Endothelial cell of umbilical vein (primary cell): ENCODE data around the gene SCRN1. TPM values are rescaled to one million over a fixed set of nuclear protein-coding genes. Genes with fewer than 3 reads are reported as not detected.

Source experiments
- BruUV-seq: library from RNA; stranded (reverse); fragments of 400-500 nt; replicated peaks from 2 replicates; lab custom pipeline; 2021; lab: Mats Ljungman, UMichigan
- CTCF ChIA-PET: fragments of 300-600, 350-600 bp; sonication (Branson Sonifier 250); formaldehyde crosslinking; loops from one replicate; lab custom pipeline; 2021; ENCODE audit warnings: antibody characterized with exemption, inconsistent platforms; lab: Charles Lee
- POLR2A ChIA-PET: fragments of 300-600, 350-600 bp; sonication (Branson Sonifier 250); formaldehyde crosslinking; loops from one replicate; lab custom pipeline; 2021; ENCODE audit warnings: antibody characterized with exemption, inconsistent platforms; lab: Charles Lee
- DNase-seq: peaks from one replicate; pipeline ENCODE4 v3.0.0-alpha.2; 2011; ENCODE audit warnings: low read depth, low spot score
- FAIRE-seq: peaks from 2 replicates; lab custom pipeline; 2011; peaks lifted over from hg19 to GRCh38; lab: Jason Lieb, UNC
- H2AFZ ChIP-seq: 2 replicates; pipeline ENCODE4 v1.6.0; 2012; ENCODE audit warnings: low read depth, low read length, control low read depth, inconsistent platforms
- H3K27ac ChIP-seq: 2 replicates; pipeline ENCODE4 v1.5.1; 2011; ENCODE audit warnings: low read depth, mild to moderate bottlenecking, control low read depth, low read length, moderate library complexity; ENCODE audit not compliant: insufficient read depth
- H3K27me3 ChIP-seq, 2 experiments: 2 replicates each; pipeline versions ENCODE4 v1.6.0 to v1.6.1; 2011; ENCODE audit warnings: low read length in 2 of 2, mixed read lengths in 1 of 2; ENCODE audit not compliant: control insufficient read depth in 2 of 2, insufficient read depth in 2 of 2
- H3K36me3 ChIP-seq, 2 experiments: 2 replicates in 1 of 2; 3 replicates in 1 of 2; pipeline ENCODE4 v1.5.1; 2011; ENCODE audit warnings: low read length in 2 of 2, mild to moderate bottlenecking in 1 of 2, moderate library complexity in 1 of 2; ENCODE audit not compliant: control insufficient read depth in 2 of 2, insufficient read depth in 2 of 2; ENCODE audit errors: extremely low read depth in 1 of 2
- H3K4me1 ChIP-seq: 3 replicates; pipeline ENCODE4 v1.5.1; 2011; ENCODE audit warnings: mild to moderate bottlenecking, low read length; ENCODE audit not compliant: control insufficient read depth, insufficient read depth; ENCODE audit errors: extremely low read depth
- H3K4me2 ChIP-seq: 2 replicates; pipeline ENCODE4 v1.6.1; 2011; ENCODE audit warnings: low read length, control low read depth, mixed read lengths; ENCODE audit not compliant: insufficient read depth
- H3K4me3 ChIP-seq, 3 experiments: fragments of 200-600 bp in 1 of 3; sonication (generic), shearing (Covaris generic) in 1 of 3; replicated peaks in 1 of 3; 2 replicates each; pipeline ENCODE4 v1.5.1; 2011 to 2016; ENCODE audit warnings: control low read depth in 3 of 3, low read length in 3 of 3, mild to moderate bottlenecking in 2 of 3, inconsistent platforms in 1 of 3, low read depth in 1 of 3, moderate library complexity in 1 of 3; ENCODE audit not compliant: insufficient read depth in 1 of 3
- H3K79me2 ChIP-seq: 2 replicates; pipeline ENCODE4 v1.6.0; 2012; ENCODE audit warnings: low read length, inconsistent platforms; ENCODE audit not compliant: control insufficient read depth, insufficient read depth
- H3K9ac ChIP-seq: replicated peaks from 2 replicates; pipeline ENCODE3; 2011; ENCODE audit warnings: low read length, control low read depth; ENCODE audit not compliant: insufficient read depth; ENCODE audit errors: extremely low read depth
- H3K9me1 ChIP-seq: replicated peaks from 3 replicates; pipeline ENCODE4 v1.6.0; 2011; ENCODE audit warnings: mild to moderate bottlenecking, low read length; ENCODE audit not compliant: control insufficient read depth, insufficient read depth; ENCODE audit errors: extremely low read depth
- H3K9me3 ChIP-seq: replicated peaks from 2 replicates; pipeline ENCODE4 v1.5.1; 2012; ENCODE audit warnings: low read length, inconsistent platforms; ENCODE audit not compliant: control insufficient read depth, insufficient read depth
- H4K20me1 ChIP-seq: replicated peaks from 2 replicates; pipeline ENCODE3; 2011; ENCODE audit warnings: mild to moderate bottlenecking, low read length; ENCODE audit not compliant: control insufficient read depth, insufficient read depth; ENCODE audit errors: extremely low read depth
- EZH2 ChIP-seq: IDR thresholded peaks from 2 replicates; pipeline ENCODE4 v1.6.1; 2012; ENCODE audit warnings: borderline replicate concordance, low read depth, mild to moderate bottlenecking, moderate library complexity, low read length, inconsistent platforms; ENCODE audit not compliant: severe bottlenecking
- FOS ChIP-seq: IDR thresholded peaks from 2 replicates; pipeline ENCODE4 v1.6.1; 2011; ENCODE audit warnings: mild to moderate bottlenecking, low read length, moderate library complexity, borderline replicate concordance; ENCODE audit not compliant: insufficient read depth
- GATA2 ChIP-seq: IDR thresholded peaks from 2 replicates; pipeline ENCODE4 v1.7.0; 2011; ENCODE audit warnings: low read depth, mild to moderate bottlenecking, moderate library complexity, mixed read lengths, low read length; ENCODE audit not compliant: insufficient read length, insufficient read depth
- JUN ChIP-seq: IDR thresholded peaks from 2 replicates; pipeline ENCODE4 v1.6.1; 2011; ENCODE audit warnings: borderline replicate concordance, low read depth; ENCODE audit not compliant: insufficient read length, insufficient read depth
- MAX ChIP-seq: IDR thresholded peaks from 2 replicates; pipeline ENCODE4 v1.6.1; 2011; ENCODE audit not compliant: insufficient read depth, insufficient read length
- MYC ChIP-seq: IDR thresholded peaks from one replicate; pipeline ENCODE4 v1.6.1; 2011; ENCODE audit warnings: mild to moderate bottlenecking, low read depth, low read length
- POLR2A ChIP-seq: IDR thresholded peaks from 2 replicates; pipeline ENCODE4 v1.6.1; 2012; ENCODE audit warnings: low read depth, mild to moderate bottlenecking, control low read depth, low read length
- POLR2AphosphoS5 ChIP-seq: IDR thresholded peaks from 2 replicates; pipeline ENCODE4 v1.6.1; 2012; ENCODE audit warnings: low read depth, mild to moderate bottlenecking, control low read depth, low read length, moderate library complexity; ENCODE audit not compliant: insufficient read depth
- dilution Hi-C: fragments of 300-500 bp; cut with MboI; formaldehyde crosslinking; loops from one replicate; pipeline ENCODE4 v1.15.0; 2019; ENCODE audit warnings: low sequenced_read_pairs; ENCODE audit not compliant: extremely low pct_ligation_motif_present
- intact Hi-C: fragments of 100-400 bp; cut with micrococcal nuclease; formaldehyde crosslinking; loops from one replicate; pipeline ENCODE4 v1.10.0; 2022
- polyA plus RNA-seq, 4 experiments: library from polyadenylated mRNA; depleted of rRNA in 3 of 4; stranded (reverse) in 3 of 4; unstranded in 1 of 4; fragments of >200 nt; gene quantifications; 2 replicates each; pipeline versions ENCODE4 v1.2.1 to v1.2.3, GENCODE V29; 2011 to 2012; ENCODE audit warnings: missing spikeins in 1 of 4
- total RNA-seq: library from RNA; stranded (reverse); gene quantifications from 2 replicates; pipeline ENCODE4 v1.2.3, GENCODE V29; 2021
- TF ChIP-seq, protein P1 (sequence below), 2 donors: IDR thresholded peaks; 1 replicate in 1 of 2; 2 replicates in 1 of 2; pipeline ENCODE4 v1.5.1; 2011; ENCODE audit warnings: low read length in 2 of 2, mild to moderate bottlenecking in 2 of 2, moderate library complexity in 2 of 2, control low read depth in 1 of 2, inconsistent platforms in 1 of 2, low read depth in 1 of 2; ENCODE audit not compliant: insufficient read depth in 1 of 2; ENCODE audit errors: extremely low read depth in 1 of 2

Gene SCRN1
- total and polyA plus RNA-seq, 2 donors (not counting 3 experiments of a cell fraction or from before 2014, with no cell fraction given) = 57.0 to 127 TPM

- Histone ChIP-seq H3K36me3 (peaks cover 2 to 11% of the 10 kb centered on the region in 2 experiments), H3K9me1 (no peaks in the 10 kb centered on the region), H3K4me3 (no peak overlapping the region), H3K4me1 (peaks cover 6% of the 10 kb centered on the region), H2AFZ (no peak overlapping the region), H3K79me2 (peaks cover 55% of the 10 kb centered on the region), H3K27ac (no peak overlapping the region), H4K20me1 (peaks cover 6% of the 10 kb centered on the region), H3K9me3 (no peaks in the 10 kb centered on the region), H3K9ac (no peak overlapping the region), H3K4me2 (no peak overlapping the region), H3K27me3 (no peaks in the 10 kb centered on the region)
- ChIA-PET CTCF (interaction anchor here (0.6 to 2.2 kb wide), 3 partner anchors 9 to 93 kb away, joined by 3 to 11 read pairs (median 3); no protein-coding TSS in a partner anchor), POLR2A (no interaction called here)
- FAIRE-seq = no peak
- TF ChIP-seq POLR2A (no peak), FOS (no peak), MAX (no peak), MYC (no peak), POLR2AphosphoS5 (no peak), EZH2 (no peak), JUN (no peak), GATA2 (no peak)
- TF ChIP-seq, protein P1, sequence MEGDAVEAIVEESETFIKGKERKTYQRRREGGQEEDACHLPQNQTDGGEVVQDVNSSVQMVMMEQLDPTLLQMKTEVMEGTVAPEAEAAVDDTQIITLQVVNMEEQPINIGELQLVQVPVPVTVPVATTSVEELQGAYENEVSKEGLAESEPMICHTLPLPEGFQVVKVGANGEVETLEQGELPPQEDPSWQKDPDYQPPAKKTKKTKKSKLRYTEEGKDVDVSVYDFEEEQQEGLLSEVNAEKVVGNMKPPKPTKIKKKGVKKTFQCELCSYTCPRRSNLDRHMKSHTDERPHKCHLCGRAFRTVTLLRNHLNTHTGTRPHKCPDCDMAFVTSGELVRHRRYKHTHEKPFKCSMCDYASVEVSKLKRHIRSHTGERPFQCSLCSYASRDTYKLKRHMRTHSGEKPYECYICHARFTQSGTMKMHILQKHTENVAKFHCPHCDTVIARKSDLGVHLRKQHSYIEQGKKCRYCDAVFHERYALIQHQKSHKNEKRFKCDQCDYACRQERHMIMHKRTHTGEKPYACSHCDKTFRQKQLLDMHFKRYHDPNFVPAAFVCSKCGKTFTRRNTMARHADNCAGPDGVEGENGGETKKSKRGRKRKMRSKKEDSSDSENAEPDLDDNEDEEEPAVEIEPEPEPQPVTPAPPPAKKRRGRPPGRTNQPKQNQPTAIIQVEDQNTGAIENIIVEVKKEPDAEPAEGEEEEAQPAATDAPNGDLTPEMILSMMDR (IDR thresholded peaks at IDR 0.05; ENCODE audit: extremely low read depth in 1 of 2, insufficient read depth in 1 of 2, low read depth in 1 of 2, low read length in 2 of 2) = no peak
- no peak for DNase-seq
- intact Hi-C loops (no loop called here), dilution Hi-C loops (no loop called here)
- no TSS peak for BruUV-seq
Measured at GRCh38 chr7:29968683-29969395, 20.8 kb downstream of the SCRN1 start.
